GM18870 (cell line): Measurements from ENCODE around the gene RALA.
"Not testable (repeated sequence)": the region's sequence is repeated elsewhere in the genome, so short reads cannot be mapped to it uniquely, and the experiment has no call there.

ENCODE experiments used
- ATAC-seq: cut with Tn5 transposase; IDR thresholded peaks from one replicate; pipeline ENCODE4 v1.9.1; 2021; ENCODE audit warnings: moderate library complexity; ENCODE audit not compliant: unreplicated experiment

RALA gene

DNA sequence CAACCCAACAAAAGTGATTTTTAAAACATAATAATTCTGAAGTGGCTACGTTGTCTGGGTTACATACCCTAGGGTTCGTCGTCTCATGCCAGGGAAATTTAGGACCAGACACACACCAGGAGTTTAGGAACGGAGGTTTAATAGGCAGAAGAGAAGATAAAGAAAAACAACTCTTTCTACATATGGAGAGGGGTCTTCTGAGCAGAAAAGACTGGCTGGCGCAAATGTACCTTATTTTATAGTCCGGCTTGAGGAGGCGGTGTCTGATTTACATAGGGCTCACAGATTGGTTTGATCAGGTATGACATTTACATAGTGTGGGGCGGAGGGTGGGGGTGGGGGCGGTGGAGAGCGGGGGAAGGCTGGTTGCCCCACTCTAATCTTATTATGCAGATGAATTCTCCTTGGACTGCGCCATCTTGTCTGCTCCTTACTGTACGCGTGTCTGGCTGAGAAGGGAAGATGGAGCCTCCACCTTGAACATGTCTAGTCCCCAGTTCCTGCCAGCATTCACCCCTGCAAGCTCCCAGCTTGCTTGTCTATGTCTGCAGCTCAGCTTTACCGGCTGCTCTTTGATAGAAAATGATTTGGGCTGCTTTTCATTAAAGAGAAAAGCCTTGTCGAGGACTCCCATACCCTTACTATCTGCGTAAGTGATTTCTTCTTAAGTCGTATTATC is 98.7 kb downstream of the RALA start:
- no peak for ATAC-seq

DNA sequence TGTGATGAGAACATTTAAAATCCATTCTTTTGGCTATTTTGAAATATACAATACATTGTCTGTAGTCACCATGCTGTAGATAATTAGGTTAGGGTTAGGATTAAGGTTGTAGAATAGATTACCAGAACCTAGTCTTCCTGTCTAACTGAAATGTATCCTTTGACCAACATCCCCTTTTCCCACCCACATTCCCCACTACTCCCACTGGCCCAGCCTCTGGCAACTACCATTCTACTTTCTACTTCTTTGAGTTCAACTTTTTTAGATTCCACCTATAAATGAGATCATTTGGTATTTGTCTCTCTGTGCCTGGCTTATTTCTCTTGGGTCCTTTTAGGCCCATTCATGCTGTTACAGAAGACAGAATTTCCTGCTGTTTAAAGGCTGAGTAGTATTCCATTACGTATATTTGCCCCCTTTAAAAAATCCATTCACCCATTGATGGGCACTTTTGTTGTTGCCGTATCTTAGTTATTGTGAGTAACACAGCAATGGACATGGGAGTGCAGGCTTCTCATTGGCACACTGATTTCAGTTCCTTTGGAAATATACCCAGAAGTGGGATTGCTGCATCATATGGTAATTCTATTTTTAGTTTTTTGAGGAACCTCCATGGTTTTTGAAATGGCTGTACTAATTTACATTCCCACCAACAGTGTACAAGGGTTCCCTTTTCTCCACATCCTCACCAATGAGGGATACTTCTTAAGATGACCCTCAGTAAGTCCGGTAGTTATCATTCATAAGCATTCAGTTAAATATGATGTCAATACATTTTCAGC is 104.0 kb downstream of the RALA start:
- ATAC-seq, result no peak

DNA sequence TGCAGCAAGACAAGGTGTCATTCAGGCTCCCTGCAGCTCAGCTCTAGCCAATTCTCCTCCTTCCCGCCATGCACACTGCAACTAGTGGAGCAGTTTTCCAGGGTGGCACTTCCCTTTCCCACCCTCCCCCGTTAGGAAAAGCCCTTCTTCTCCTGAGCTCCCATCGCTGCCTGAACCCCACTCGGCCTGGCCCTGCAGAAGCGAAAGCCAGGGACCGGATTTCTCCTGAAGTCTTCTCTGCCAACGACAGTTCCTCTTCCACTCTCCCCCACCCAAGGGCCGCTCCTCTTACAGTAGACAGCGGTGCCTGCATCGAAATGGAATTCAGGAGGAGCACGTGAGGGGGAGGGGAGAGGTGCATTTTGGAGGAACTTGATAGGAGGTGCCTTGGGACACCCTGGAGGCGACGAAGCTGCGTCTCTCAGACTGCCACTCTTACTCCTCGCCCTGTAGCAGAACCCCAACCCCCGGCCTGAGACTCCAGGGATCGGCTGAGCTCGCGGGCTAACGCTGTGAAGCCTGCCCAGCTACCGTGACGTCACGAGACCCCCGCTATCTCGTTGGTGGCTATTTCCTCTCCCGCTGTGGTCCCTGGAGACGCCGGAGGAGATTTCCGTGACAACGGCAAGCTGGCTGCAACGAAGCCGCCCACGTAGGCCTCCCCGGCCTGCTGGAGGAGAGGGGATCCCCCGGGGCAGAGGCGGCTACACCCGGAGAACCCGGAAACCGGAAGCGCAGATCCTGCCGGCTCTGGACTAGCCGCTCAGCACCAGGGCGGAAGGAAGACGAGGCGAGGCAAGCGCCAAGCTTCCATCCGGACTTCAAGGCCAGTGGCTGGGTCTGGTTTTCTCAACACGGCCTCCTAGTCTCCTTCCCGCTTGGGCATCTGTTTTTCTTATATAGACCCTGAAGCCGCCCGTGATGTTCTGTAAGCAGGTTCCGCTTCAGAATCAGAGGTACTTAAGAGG is 109.7 kb downstream of the RALA start:
- peak; percentile 94 for ATAC-seq

DNA sequence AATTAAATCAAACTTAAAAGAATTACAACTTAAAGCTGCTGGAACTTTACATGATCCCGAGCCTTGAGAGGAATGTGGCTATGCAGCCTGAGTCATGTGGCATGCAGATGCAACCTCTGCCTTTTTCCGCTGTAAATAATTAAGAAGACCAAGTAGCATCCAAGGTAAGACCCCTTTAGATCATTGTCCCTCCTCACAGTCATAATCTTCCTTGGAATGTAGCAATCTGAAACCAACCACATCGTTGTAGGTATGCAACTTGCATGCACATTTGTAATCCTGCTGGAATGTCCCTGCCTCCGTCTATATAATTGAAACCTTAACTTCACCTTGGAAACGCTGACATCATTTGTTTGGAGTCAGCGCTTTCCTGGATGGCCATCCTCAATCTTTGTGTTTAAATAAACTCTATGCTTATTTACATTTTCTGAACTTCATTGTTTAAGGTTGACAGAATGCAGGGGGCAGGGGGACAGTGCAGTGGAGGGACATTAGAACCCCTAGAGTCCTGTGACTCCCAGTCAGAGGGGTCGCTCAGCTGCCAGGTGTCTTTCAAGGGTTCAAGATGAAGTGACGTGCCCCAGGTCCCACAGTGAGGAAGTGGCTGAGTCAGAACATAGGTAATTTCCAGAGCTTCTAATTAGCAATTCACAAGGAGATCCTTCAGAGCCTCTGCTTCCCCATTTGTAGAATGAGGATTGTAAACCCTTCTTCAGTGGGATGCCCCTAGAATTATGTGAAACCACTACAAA is 110.7 kb downstream of the RALA start:
- no peak for ATAC-seq

DNA sequence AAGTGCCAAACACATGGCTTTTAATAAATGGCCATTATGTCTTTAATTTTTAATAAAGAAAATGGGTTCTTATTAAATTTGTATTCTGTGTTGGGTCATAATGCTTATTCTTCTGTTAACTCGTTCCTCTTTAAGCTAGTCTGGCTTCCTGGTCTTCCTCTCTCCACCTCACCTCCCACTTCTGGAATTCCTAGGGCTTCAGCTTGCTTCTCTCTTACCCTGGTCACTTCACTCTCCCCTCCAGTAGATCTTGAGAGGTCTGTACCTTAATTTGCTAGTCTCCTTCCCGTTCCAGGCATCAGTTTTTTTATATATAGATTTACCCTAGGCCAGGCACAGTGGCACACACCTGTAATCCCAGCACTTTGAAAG is 111.2 kb downstream of the RALA start:
- no peak for ATAC-seq

DNA sequence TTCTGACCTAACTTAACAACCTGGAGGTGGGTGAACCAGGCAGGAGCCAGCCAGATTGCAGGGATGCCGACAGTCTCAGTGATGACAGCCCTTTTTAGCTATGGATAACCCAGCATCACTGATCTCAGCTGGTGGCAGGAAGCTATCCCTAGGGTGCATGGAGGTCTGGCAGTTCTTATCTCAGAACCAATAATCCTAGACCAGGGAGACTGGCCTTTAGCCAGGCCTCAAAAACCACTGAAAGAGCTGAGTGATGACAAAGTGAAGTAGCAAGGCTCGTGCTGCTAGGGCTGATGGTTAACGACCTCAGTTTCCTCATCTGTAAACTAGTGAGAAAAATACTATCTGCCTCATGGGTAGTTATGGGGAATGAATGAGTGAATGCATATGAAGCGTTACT is 112.5 kb downstream of the RALA start:
- no peak for ATAC-seq

DNA sequence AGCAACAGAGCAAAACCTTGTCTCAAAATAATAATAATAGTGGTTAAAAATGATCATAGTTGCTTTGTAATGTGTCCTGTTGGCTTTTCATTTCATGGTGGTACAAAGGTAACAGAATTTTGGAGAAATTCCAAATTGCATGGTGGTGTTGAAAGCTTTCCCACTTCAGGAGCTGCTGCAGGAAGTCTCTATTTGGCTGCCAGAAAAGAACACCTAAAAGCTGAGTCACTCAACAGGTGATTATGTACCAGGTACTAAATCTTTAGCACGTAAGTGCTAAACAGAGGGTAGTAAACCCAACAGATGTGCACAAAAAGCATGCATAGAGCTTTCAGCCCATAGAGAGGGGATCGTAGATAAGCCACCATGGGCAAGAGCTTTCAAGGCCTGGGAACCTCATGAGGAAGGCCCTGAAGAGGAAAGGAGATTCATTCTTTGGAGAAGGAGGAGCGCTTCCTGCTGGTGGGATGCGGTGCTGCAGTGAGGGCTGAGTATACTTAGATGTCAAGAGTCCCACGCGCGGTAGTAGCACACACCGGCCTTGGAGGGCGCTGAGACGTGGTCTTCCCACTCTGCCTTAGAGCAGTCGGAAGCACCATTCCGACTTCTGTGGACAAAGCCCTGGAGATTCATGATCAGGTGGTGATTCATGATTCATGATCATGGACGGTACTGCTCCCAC is 118.7 kb downstream of the RALA start:
- peak; percentile 60 for ATAC-seq

DNA sequence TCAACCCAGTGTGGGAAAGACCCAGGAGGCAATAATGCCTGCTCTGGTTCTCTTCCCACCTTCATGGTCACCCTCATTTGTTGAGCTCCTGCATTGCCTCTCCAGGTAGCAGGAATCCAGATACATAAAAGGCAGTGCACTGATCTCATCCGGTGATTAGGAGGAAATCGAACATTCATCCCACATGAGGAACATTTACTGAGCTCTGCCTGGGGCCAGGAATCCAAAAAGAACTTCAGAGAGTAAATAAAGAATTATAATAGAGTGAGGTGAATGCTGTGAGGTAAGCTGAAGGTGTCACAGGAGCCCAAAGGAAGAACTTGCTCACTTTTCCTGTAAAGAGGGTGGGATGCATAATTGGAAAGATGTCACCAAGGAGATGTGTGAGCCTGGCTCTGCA is 121.2 kb downstream of the RALA start:
- no peak for ATAC-seq

DNA sequence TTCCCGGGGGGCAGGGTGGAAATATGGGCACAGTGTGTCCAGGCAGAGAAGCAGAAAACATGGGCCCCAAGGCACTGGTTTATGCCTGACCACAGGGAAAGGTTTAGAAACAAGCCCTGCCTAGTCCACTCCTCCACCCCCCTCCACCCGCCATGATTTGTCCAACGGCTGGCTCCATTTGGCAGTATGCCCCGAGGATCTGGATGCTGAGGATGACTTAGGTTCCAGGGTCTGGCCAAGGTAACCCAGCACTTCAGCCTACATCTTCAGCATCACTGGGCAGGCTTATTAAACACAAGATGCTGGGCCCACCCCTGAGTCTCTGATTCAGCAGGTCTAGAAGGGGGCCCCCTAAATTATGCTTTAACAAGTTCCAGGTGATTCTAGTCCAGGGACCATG is 121.9 kb downstream of the RALA start:
- ATAC-seq, result no peak

DNA sequence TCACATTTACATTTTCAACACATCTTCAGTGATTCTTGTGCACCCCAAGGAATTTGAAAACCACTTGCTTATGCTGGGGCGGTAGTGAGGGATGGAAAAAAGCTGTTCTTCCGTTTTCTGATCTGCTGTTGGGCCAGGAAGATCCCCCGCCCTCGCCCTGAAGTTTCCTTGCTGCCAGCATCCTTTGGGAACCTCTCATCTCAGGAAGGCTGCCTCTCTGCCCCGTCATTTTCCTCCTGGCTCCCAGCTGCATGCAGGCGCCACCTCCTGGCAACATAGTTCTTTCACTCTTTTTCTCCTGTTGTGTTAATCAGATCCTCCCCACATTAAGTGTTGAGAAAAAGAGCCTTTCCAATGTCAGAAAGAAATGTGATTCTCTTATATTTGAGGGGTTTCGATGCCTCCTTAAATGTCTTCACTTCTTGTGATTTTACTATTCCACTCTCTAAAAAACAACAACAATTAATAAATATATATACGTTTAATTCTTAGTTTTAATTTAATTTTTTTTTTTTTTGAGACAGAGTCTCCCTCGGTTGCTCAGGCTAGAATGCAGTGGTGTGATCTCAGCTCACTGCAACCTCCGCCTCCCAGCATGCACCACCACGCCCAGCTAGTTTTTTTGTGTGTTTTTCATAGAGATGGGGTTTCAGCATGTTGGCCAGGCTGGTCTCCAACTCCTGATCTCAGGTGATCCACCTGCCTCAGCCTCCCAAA is 122.9 kb downstream of the RALA start:
- no peak for ATAC-seq

DNA sequence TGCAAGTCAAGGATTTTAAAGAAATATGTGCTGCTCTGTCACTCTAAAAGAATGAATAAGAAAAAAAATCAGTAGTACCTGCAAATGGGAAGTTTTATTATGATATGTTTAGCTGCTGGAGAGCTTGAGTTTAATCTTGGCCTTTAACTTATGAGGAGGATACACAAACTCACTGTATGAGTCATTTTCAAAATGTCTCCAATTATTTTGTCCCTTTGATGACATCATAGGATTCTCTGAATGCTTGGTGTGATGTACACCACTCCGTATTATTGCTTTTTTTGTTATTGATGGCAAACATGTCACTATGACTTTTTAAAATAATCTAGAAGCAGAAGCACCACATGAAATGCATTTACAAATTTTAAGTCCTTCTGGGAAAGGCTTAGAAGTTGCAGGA is 125.8 kb downstream of the RALA start:
- no peak for ATAC-seq

DNA sequence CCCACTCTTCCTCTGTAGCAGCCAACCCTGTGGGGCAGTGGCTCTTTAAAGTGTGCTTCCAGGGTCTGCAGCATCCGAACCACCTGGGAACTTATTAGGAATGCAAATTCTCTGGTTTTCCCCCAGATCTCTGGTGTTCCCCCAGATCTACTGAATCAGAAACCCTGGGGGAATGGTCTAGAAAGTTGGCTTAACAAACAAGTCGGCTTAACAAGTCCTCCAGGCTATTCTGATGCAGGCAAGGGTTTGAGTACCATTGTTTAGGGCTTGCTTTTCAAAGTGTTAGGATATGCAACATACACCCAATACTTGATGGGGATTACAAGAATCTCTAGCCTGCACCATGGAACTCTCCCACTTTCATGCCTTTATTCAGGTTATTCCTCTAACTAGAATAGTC is 126.3 kb downstream of the RALA start:
- ATAC-seq, result no peak

DNA sequence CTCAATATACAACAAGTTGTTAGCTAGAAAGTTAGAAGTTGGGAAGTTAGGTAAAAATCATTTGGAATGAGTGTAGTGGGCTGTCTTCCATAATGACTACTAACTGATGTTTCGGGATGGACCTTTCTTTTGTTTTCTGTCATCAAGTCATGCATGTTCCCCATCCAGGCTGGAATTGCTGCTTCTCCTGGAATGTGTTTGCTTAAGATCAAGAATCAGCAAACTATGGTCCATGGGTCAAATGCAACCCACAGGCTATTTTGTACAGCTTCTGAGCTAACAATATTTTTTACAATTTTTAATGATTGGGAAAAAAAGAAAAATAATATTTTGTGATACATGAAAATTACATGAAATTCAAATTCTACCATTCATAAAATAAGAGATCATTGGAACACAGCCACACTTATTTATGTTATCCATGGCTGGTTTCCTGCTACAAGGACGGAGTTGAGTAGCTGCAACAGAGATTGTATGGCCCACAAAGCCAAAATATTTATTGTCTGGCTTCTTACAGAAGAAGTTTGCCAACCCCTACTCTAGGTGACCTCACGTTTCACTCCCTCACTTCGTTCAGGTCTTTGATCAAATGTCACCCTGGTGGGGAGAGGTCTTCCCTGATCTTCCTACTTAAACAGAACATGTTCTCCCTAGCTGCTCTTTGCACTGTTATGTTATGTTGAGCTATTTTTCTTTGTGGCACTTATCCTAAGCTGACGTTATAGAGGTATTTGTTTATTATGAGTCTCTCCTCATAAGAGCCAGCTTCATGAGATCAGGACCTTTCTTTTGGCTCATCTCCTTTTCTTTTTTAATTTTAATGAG is 127.1 kb downstream of the RALA start:
- ATAC-seq, result no peak

DNA sequence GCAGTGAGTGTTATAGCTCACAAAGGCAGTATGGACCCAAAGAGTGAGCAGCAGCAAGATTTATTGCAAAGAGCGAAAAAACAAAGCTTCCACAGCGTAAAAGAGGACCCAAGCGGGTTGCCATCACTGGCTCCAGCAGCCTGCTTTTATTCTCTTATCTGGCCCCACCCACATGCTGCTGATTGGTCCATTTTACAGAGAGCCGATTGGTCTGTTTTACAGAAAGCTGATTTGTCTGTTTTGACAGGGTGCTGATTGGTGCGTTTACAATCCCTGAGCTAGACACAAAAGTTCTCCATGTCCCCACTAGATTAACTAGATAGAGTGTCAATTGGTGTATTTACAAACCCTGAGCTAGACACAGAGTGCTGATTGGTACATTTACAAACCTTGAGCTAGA is 129.9 kb downstream of the RALA start:
- ATAC-seq, result not testable (repeated sequence)

DNA sequence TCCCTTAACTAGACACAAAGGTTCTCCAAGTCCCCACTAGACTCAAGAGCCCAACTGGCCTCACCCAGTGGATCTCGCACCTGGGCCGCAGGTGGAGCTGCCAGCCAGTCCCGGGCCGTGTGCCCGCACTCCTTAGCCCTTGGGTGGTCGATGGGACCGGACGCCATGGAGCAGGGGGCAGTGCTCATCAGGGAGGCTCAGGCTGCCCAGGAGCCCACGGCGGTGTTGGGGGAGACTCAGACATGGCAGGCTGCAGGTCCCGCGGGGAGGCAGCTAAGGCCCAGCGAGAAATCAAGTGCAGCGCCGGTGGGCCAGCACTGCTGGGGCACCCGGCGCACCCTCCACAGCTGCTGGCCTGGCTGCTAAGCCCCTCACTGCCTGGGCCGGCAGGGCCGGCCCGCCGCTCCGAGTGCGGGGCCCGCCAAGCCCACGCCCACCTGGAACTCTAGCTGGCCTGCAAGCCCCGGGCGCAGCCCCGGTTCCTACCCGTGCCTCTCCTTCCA is 130.5 kb downstream of the RALA start:
- ATAC-seq, result no peak

DNA sequence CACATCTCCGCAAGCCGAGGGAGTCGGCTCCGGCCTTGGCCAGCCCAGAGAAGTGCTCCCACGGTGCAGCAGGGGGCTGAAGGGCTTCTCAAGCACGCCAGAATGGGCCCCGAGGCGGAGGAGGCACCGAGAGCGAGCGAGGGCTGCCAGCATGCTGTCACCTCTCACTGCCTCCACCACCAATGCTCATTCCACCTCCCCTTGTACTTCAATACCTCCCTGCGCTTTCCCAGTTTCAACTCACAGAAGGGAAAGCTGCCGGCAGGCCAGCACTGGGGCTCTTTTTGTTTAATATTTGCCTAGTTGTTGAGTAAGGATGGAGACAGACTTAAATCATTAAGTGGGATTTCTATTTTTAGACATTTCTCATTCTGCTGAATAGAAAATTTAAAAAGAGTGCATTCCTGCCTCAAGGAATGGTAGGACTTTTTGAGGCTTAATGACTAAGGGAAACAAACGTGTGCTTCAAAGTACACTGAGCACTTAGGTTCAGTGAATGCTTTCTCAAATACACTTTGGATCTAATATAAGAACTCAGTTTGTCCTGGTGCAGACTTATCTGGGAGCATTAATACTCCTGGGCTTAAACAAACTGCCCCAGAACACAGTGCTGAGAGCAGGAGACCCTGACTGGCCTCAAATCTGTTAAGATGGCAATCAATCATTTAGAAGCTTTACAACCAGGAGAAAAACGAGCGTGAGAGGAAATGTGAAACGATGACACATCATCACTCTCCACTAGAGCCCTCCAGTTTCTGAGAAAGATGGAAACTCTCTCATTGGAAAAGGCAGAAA is 131.2 kb downstream of the RALA start:
- no peak for ATAC-seq

DNA sequence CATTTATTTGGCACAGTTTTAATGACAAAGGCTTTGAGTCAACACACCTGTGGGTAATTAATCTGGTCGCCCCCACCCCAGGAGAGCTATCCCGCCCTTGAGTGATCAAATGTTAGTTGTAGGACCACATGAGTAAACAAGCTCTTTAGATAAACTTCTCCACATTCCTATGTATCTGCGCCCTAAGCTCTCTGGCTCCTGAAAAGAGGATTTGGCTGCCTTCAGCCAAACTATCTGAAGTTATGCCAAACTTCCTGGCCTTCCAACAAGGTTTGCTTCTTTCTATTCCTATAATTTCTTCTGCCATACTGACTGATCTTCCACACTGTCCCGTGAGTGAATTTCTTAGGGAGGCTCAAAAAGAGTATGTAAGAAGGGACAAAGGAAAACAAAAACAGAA is 134.2 kb downstream of the RALA start:
- ATAC-seq, result no peak
